GM12878 (cell line): Measurements from ENCODE around the gene ATXN3.

ENCODE experiments used
- PML ChIP-seq: IDR thresholded peaks from 2 replicates; pipeline ENCODE4 v1.6.1; 2012; ENCODE audit warnings: low read length, inconsistent platforms
- ZNF274 ChIP-seq: IDR thresholded peaks from one replicate; pipeline ENCODE4 v1.8.0; 2011; ENCODE audit not compliant: insufficient read length, insufficient read depth
- TF ChIP-seq, protein P1 (sequence below): IDR thresholded peaks from 2 replicates; pipeline ENCODE4 v1.6.1; 2012; ENCODE audit warnings: low read depth, low read length, improper control_type of control experiment

- TF ChIP-seq PML, result no peak
- TF ChIP-seq ZNF274, result no peak
- TF ChIP-seq, protein P1, sequence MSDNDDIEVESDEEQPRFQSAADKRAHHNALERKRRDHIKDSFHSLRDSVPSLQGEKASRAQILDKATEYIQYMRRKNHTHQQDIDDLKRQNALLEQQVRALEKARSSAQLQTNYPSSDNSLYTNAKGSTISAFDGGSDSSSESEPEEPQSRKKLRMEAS, result no peak
Observed at GRCh38 chr14:92093320-92093719, 13.1 kb downstream of the ATXN3 start.
